ENCODE measurements around the gene SEM1. TPM values are rescaled to one million over a fixed set of nuclear protein-coding genes. Genes with fewer than 3 reads are reported as not detected.
"Not testable (repeated sequence)": the region's sequence is repeated elsewhere in the genome, so short reads cannot be mapped to it uniquely, and the experiment has no call there.

Gene SEM1
- total RNA-seq, 1 experiment from 2014 or later: 110 TPM

GRCh38 chr7:96665689-96666088 lies 44.0 kb downstream of the SEM1 start:
- Histone ChIP-seq H3K4me1 (replicated peaks) (no peaks in the 10 kb centered on the region), H3K36me3 (peaks cover 3% of the 10 kb centered on the region), H3K27me3 (replicated peaks) (no peaks in the 10 kb centered on the region), H3K9me3 (replicated peaks) (no peaks in the 10 kb centered on the region), H3K27ac (no peak overlapping the region), H3K4me3 (no peak overlapping the region)
- no peak for DNase-seq (ENCODE audit: low read depth in 1 of 2, low spot score in 2 of 2)

GRCh38 chr7:96664793-96665192 lies 44.9 kb downstream of the SEM1 start:
- Histone ChIP-seq H3K4me3 (no peak overlapping the region), H3K4me1 (replicated peaks) (no peaks in the 10 kb centered on the region), H3K27ac (no peak overlapping the region), H3K36me3 (no peaks in the 10 kb centered on the region), H3K9me3 (replicated peaks) (no peaks in the 10 kb centered on the region), H3K27me3 (replicated peaks) (no peaks in the 10 kb centered on the region)
- DNase-seq (ENCODE audit: low read depth in 1 of 2, low spot score in 2 of 2): no peak

DNA sequence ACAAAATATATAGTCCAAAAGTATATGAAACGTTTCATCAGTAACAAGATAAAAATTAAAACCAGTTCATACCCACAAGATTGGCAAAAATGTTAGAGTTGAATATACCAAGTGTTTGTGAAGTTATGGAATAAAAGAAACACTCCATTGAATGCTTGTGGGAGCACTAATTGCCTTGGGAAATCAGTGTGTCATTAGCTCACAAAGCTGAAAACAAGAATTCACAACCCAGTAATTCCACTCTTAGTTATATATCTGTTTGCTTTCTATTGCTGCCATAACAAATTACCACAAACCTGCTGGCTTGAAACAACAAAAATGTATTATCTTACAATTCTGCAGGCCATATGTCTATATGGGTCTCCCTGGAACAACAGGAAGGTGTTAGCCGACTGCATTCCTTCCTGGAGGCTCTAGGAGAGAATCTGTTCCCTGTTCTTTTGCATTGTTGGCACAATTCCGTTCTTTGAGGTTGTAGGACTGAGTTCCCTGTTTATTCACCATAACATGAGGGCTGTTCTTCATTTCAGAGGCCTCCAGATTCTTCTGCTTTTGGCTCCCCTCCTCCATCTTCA lies 45.7 kb downstream of the SEM1 start:
- Histone ChIP-seq H3K9me3 (replicated peaks) (no peaks in the 10 kb centered on the region), H3K4me3 (no peak overlapping the region), H3K27ac (no peak overlapping the region), H3K4me1 (replicated peaks) (no peaks in the 10 kb centered on the region), H3K27me3 (replicated peaks) (no peaks in the 10 kb centered on the region), H3K36me3 (no peaks in the 10 kb centered on the region)
- no peak for DNase-seq (ENCODE audit: low read depth in 1 of 2, low spot score in 2 of 2)

DNA sequence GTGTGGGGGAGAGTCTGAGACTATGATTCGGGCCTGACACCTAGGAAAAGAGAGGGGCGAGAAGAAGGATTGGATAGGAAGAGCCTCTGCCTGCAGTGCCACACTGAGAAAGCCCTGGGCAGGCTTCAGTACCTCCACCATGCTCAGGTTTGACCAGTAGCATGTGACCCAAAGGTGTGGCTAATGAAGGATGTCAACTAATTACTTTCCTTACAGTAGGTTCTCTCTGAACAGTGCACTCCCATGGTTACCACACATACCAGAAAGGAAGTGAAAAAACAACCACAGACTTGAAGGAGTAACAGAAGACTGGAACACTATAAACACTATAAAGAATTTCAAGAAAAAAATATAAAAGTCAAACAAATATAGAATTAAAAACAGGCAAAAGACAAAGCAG lies 46.2 kb downstream of the SEM1 start:
- Histone ChIP-seq H3K27ac (no peak overlapping the region), H3K4me3 (no peak overlapping the region), H3K9me3 (replicated peaks) (no peaks in the 10 kb centered on the region), H3K36me3 (no peaks in the 10 kb centered on the region), H3K27me3 (replicated peaks) (no peaks in the 10 kb centered on the region), H3K4me1 (replicated peaks) (no peaks in the 10 kb centered on the region)
- DNase-seq (ENCODE audit: low read depth in 1 of 2, low spot score in 2 of 2): no peak

GRCh38 chr7:96662151-96662550 lies 47.5 kb downstream of the SEM1 start:
- not testable (repeated sequence) for H3K36me3 ChIP-seq; H3K4me1 ChIP-seq (replicated peaks); H3K27ac ChIP-seq; H3K9me3 ChIP-seq (replicated peaks); H3K4me3 ChIP-seq; H3K27me3 ChIP-seq (replicated peaks); DNase-seq (ENCODE audit: low read depth in 1 of 2, low spot score in 2 of 2)

GRCh38 chr7:96658022-96658412 lies 51.6 kb downstream of the SEM1 start:
- no peak for DNase-seq (ENCODE audit: low read depth in 1 of 2, low spot score in 2 of 2)

DNA sequence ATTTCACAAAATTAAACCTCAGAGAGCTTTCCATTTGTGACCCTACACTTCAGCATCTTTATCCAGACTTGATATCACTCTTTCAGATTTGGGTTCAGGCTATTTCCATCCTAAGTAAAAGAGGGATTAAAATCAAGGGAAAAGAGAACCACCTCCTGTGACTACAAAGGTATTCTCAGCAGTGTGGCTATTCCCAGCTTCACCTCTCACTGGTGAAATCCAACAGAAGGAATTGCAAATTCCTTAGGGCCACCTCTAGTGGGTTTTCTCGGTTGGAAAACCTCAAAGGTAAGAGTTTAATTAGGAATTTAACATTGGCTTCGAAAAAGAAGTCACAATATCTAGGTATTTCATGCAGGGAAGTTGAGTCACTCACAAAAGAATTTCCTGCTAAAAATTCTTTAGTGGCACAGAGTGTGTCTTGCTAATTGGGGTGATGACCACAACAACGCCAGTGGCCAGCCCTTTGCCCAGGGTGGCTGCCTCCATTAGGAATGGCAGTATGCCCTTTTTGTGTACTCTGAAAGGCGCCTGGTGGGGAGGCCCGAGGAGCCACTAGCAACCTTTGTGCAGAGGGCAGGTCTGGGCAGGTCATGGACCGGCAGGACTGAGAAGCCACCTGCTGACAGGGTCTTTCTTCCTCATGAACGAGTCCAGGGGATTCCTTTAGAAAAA lies 52.2 kb downstream of the SEM1 start:
- Histone ChIP-seq H3K36me3 (no peaks in the 10 kb centered on the region), H3K4me1 (replicated peaks) (no peaks in the 10 kb centered on the region), H3K27ac (no peak overlapping the region), H3K4me3 (no peak overlapping the region), H3K9me3 (replicated peaks) (no peaks in the 10 kb centered on the region), H3K27me3 (replicated peaks) (no peaks in the 10 kb centered on the region)
- DNase-seq (ENCODE audit: low read depth in 1 of 2, low spot score in 2 of 2): no peak

More at GRCh38 chr7:96658022-96658412, 51.6 kb downstream of the SEM1 start:
- Histone ChIP-seq H3K4me3 (no peak overlapping the region), H3K36me3 (no peaks in the 10 kb centered on the region), H3K4me1 (replicated peaks) (no peaks in the 10 kb centered on the region), H3K27me3 (replicated peaks) (no peaks in the 10 kb centered on the region), H3K27ac (no peak overlapping the region), H3K9me3 (replicated peaks) (no peaks in the 10 kb centered on the region)

- no peak overlapping the region for H3K27ac ChIP-seq
- H3K9me3 ChIP-seq (replicated peaks): no peaks in the 10 kb centered on the region
- H3K36me3 ChIP-seq: no peaks in the 10 kb centered on the region
- no peak for DNase-seq (ENCODE audit: low read depth in 1 of 2, low spot score in 2 of 2)
- no peak overlapping the region for H3K4me3 ChIP-seq
- no peaks in the 10 kb centered on the region for H3K27me3 ChIP-seq (replicated peaks)
- H3K4me1 ChIP-seq (replicated peaks): no peaks in the 10 kb centered on the region
These were observed 53.7 kb downstream of the SEM1 start for GRCh38 chr7:96655956-96656355.

DNA sequence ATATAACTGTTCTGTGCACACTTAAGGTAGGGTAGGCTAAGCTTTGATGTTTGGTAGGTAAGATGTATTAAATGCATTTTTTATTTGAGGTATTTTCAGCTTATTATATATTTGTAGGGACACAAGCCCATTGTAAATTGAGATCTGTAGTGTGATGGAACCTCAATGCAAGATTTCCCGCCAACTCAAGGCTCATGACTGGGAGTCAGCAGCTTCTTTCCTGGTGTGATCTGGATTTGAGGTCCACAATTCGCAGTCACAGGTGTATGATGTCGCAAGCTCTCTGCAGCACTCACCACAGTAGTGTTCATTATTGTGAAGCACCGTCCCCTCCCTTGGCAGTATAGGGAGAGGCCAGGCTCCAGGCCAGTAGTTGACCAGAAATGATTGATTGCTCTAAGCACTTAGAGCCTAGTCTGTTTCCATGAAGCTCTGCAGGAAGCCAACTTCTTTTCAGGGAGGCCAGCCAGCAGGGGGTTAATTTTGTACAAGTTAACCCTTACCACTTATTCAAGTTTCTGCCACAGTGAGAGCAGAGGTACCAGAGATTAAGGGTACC lies 54.9 kb downstream of the SEM1 start:
- Histone ChIP-seq H3K27me3 (replicated peaks) (no peaks in the 10 kb centered on the region), H3K9me3 (replicated peaks) (no peaks in the 10 kb centered on the region), H3K27ac (no peak overlapping the region), H3K36me3 (no peaks in the 10 kb centered on the region), H3K4me1 (replicated peaks) (peaks cover 7% of the 10 kb centered on the region; the same call in 1 of the 2 replicates), H3K4me3 (no peak overlapping the region)
- no peak for DNase-seq (ENCODE audit: low read depth in 1 of 2, low spot score in 2 of 2)

DNA sequence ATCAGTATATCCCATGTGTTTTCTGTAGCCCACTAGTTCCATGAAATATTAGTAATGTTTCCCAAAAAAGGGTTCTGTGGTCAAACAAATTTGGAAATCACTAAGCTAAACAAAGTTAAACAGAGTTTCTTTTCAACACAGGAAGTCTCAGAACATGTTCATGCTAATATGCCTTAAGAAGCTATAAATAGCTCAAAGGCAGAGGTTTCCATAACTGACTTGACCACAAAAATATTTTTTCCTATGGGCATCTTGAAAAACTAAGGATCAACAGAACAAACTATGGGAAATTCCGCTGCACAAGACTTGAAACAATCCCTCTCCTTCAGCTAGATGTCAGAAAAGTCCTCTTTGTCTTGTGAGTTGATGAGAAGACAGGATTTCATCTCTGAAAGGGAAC lies 59.7 kb downstream of the SEM1 start:
- Histone ChIP-seq H3K4me1 (replicated peaks) (peaks cover 8% of the 10 kb centered on the region; the same call in 1 of the 2 replicates), H3K36me3 (no peaks in the 10 kb centered on the region), H3K27ac (no peak overlapping the region), H3K27me3 (replicated peaks) (no peaks in the 10 kb centered on the region), H3K9me3 (replicated peaks) (no peaks in the 10 kb centered on the region), H3K4me3 (no peak overlapping the region)
- no peak for DNase-seq (ENCODE audit: low read depth in 1 of 2, low spot score in 2 of 2)

DNA sequence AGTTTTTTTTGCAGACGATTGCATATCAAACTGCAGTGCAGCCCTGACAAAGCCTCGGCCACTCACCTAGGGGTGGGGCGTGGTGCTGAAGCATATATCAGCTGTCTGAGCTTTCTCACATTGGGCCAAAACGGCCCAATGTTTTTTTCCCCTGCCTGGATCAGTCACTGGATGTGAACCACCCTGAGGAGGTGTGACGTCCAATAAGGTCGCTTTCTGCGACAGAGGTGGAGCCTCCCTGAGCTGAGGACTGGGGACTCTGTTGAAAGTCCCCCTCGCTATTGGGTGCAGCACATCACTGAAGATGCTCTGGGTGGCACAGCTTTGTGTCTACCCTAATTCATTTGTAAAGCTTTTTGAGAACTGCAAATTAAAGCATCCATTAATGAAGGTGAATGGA lies 60.9 kb downstream of the SEM1 start:
- Histone ChIP-seq H3K36me3 (no peaks in the 10 kb centered on the region), H3K27ac (no peak overlapping the region), H3K27me3 (replicated peaks) (no peaks in the 10 kb centered on the region), H3K4me1 (replicated peaks) (peaks cover 8% of the 10 kb centered on the region; the same call in 1 of the 2 replicates), H3K9me3 (replicated peaks) (no peaks in the 10 kb centered on the region), H3K4me3 (no peak overlapping the region)
- DNase-seq (ENCODE audit: low read depth in 1 of 2, low spot score in 2 of 2): no peak

GRCh38 chr7:96647733-96648132 lies 61.9 kb downstream of the SEM1 start:
- no peak overlapping the region for H3K27ac ChIP-seq
- no peak for DNase-seq (ENCODE audit: low read depth in 1 of 2, low spot score in 2 of 2)
- no peaks in the 10 kb centered on the region for H3K27me3 ChIP-seq (replicated peaks)
- H3K36me3 ChIP-seq: no peaks in the 10 kb centered on the region
- peaks cover 8% of the 10 kb centered on the region; the same call in 1 of the 2 replicates for H3K4me1 ChIP-seq (replicated peaks)
- H3K9me3 ChIP-seq (replicated peaks): no peaks in the 10 kb centered on the region
- H3K4me3 ChIP-seq: no peak overlapping the region

DNA sequence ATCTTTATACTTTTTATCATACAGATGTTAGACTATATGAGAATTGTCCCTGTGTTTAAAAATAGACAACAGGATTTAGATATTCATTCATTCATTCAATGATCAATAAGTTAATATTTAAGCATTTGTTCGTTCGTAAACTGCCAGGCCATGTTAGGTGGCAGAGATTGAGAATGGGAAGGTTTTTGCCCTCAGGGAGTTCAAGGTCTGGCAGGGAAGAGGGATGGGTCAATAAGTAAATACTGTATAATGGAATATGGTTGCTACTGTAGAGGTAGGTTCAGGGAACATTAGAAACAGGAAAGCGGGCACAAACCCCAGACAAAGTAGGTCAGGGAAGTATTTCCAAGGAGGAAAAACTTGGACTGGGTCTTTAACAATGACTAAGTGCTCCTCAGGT lies 64.6 kb downstream of the SEM1 start:
- no peaks in the 10 kb centered on the region for H3K36me3 ChIP-seq

GRCh38 chr7:96643436-96643835 lies 66.2 kb downstream of the SEM1 start:
- H3K4me1 ChIP-seq (replicated peaks); H3K27ac ChIP-seq; H3K27me3 ChIP-seq (replicated peaks); H3K4me3 ChIP-seq; H3K9me3 ChIP-seq (replicated peaks); H3K36me3 ChIP-seq; DNase-seq (ENCODE audit: low read depth in 1 of 2, low spot score in 2 of 2): not testable (repeated sequence)

More for the DNA sequence above, 64.6 kb downstream of the SEM1 start:
- Histone ChIP-seq H3K27me3 (replicated peaks) (no peaks in the 10 kb centered on the region), H3K4me3 (no peak overlapping the region), H3K4me1 (replicated peaks) (peaks cover 5% of the 10 kb centered on the region; the same call in 1 of the 2 replicates), H3K9me3 (replicated peaks) (no peaks in the 10 kb centered on the region), H3K27ac (no peak overlapping the region)
- no peak for DNase-seq (ENCODE audit: low read depth in 1 of 2, low spot score in 2 of 2)

All from SJSA1 (cell line).